HG03520 (cell line): ENCODE measurements around the gene TMX1.

Experiments used
- ATAC-seq: cut with Tn5 transposase; IDR thresholded peaks from one replicate; pipeline ENCODE4 v1.9.1; 2021; ENCODE audit warnings: mild to moderate bottlenecking, moderate library complexity; ENCODE audit not compliant: unreplicated experiment

The TMX1 gene

GRCh38 chr14:51293149-51293911, 53.3 kb downstream of the TMX1 start:
- ATAC-seq, result no peak

- no peak for ATAC-seq
These were observed 53.9 kb downstream of the TMX1 start for GRCh38 chr14:51293912-51294389.

- no peak for ATAC-seq
These were observed 55.0 kb downstream of the TMX1 start for GRCh38 chr14:51294951-51295525.

GRCh38 chr14:51295646-51296263, 55.7 kb downstream of the TMX1 start:
- ATAC-seq, result no peak

GRCh38 chr14:51297066-51297465, 57.0 kb downstream of the TMX1 start:
- no peak for ATAC-seq

- no peak for ATAC-seq
These were observed 58.8 kb downstream of the TMX1 start for GRCh38 chr14:51298895-51299294.

GRCh38 chr14:51302295-51303030, 62.4 kb downstream of the TMX1 start:
- no peak for ATAC-seq

- no peak for ATAC-seq
These were observed 64.4 kb downstream of the TMX1 start for GRCh38 chr14:51304438-51304837.

GRCh38 chr14:51304941-51305340, 64.9 kb downstream of the TMX1 start:
- ATAC-seq, result no peak

GRCh38 chr14:51305751-51306150, 65.7 kb downstream of the TMX1 start:
- ATAC-seq, result no peak
